Peyer's patch (tissue), 4 donors: ENCODE results near the gene SACM1L. TPM values are rescaled to one million over a fixed set of nuclear protein-coding genes. Genes with fewer than 3 reads are reported as not detected.
"Not testable (repeated sequence)": the region's sequence is repeated elsewhere in the genome, so short reads cannot be mapped to it uniquely, and the experiment has no call there.

Source experiments
- DNase-seq, 3 donors: peaks; one replicate each; pipeline ENCODE4 v3.0.0-alpha.2; 2017 to 2019
- H3K27ac ChIP-seq, 4 donors: fragments of 200-600 bp; sonication (generic); one replicate each; pipeline ENCODE4 v1.5.1; 2016 to 2019
- H3K27me3 ChIP-seq, 2 donors: fragments of 200-600 bp; sonication (generic); one replicate each; pipeline ENCODE4 v1.5.1; 2019
- H3K36me3 ChIP-seq, 3 donors: fragments of 200-600 bp; sonication (generic); one replicate each; pipeline ENCODE4 v1.5.1; 2016 to 2019
- H3K4me1 ChIP-seq, 4 donors: fragments of 200-600 bp; sonication (generic); one replicate each; pipeline ENCODE4 v1.5.1; 2016 to 2019
- H3K4me3 ChIP-seq, 4 donors: fragments of 200-600 bp; sonication (generic); 1 replicate in 3 of 4; 2 replicates in 1 of 4; pipeline ENCODE4 v1.5.1; 2016 to 2019; ENCODE audit warnings: mild to moderate bottlenecking in 1 of 4
- H3K9me3 ChIP-seq, 4 donors: fragments of 200-600 bp; sonication (generic); one replicate each; pipeline ENCODE4 v1.5.1; 2016 to 2019; ENCODE audit warnings: mild to moderate bottlenecking in 1 of 4
- CTCF ChIP-seq, 6 experiments: fragments of 450-650 bp in 4 of 6; fragments of 200-600 bp in 2 of 6; sonication (generic) in 1 of 6; IDR thresholded peaks; one replicate each; pipeline ENCODE4 v1.5.1; 2017 to 2019; ENCODE audit warnings: antibody characterized with exemption in 6 of 6, mild to moderate bottlenecking in 3 of 6, moderate library complexity in 1 of 6
- POLR2A ChIP-seq, 2 donors: fragments of 450-650 bp; IDR thresholded peaks; one replicate each; pipeline ENCODE4 v1.5.1; 2017; ENCODE audit warnings: antibody characterized with exemption in 2 of 2, mild to moderate bottlenecking in 2 of 2, moderate library complexity in 2 of 2
- total RNA-seq, 4 donors: library from RNA; depleted of rRNA; stranded (reverse); fragments of >200 nt; gene quantifications; one replicate each; pipeline ENCODE4 v1.1.0, GENCODE V29; 2016

Gene SACM1L
- total RNA-seq, 4 donors from 2014 or later: 42.0 to 79.2 (median 59.2) TPM

GRCh38 chr3:45682786-45683185 is 6.4 kb upstream of the SACM1L start:
- Histone ChIP-seq H3K4me1 (no peaks in the 10 kb centered on the region), H3K27ac (no peak overlapping the region)

GRCh38 chr3:45683417-45684326 is 5.5 kb upstream of the SACM1L start:
- peaks cover 0 to 6% (median 0%) of the 10 kb centered on the region in 4 donors for H3K4me1 ChIP-seq
- peaks cover 0 to 4% (median 0%) of the 10 kb centered on the region in 4 donors for H3K9me3 ChIP-seq
- peaks cover 0 to 2% (median 0%) of the 10 kb centered on the region in 3 donors for H3K36me3 ChIP-seq
- H3K27me3 ChIP-seq: no peaks in the 10 kb centered on the region
- no peak for DNase-seq
- H3K27ac ChIP-seq: no peak overlapping the region
- no peak overlapping the region for H3K4me3 ChIP-seq
- no peak for TF ChIP-seq CTCF (IDR thresholded peaks at IDR 0.05)
- TF ChIP-seq POLR2A (IDR thresholded peaks at IDR 0.05): no peak

More at GRCh38 chr3:45682786-45683185, 6.4 kb upstream of the SACM1L start:
- no peak for DNase-seq
- peaks cover 0 to 11% (median 0%) of the 10 kb centered on the region in 3 donors for H3K36me3 ChIP-seq
- H3K9me3 ChIP-seq: peaks cover 0 to 4% (median 0%) of the 10 kb centered on the region in 4 donors
- no peak overlapping the region for H3K4me3 ChIP-seq
- H3K27me3 ChIP-seq: no peaks in the 10 kb centered on the region
- no peak for TF ChIP-seq CTCF (IDR thresholded peaks at IDR 0.05)
- no peak for TF ChIP-seq POLR2A (IDR thresholded peaks at IDR 0.05)

GRCh38 chr3:45684327-45684892 is 4.8 kb upstream of the SACM1L start:
- DNase-seq: no peak
- Histone ChIP-seq H3K27ac (no peak overlapping the region), H3K27me3 (no peaks in the 10 kb centered on the region), H3K4me1 (peaks cover 0 to 7% (median 0%) of the 10 kb centered on the region in 4 donors), H3K4me3 (no peak overlapping the region), H3K36me3 (no peaks in the 10 kb centered on the region), H3K9me3 (peaks cover 0 to 4% (median 0%) of the 10 kb centered on the region in 4 donors)
- no peak for TF ChIP-seq CTCF (IDR thresholded peaks at IDR 0.05)
- no peak for TF ChIP-seq POLR2A (IDR thresholded peaks at IDR 0.05)

- H3K4me3 ChIP-seq, H3K27ac ChIP-seq: not testable (repeated sequence)
Measured at GRCh38 chr3:45685722-45686121, 3.5 kb upstream of the SACM1L start.

GRCh38 chr3:45686850-45687249 is 2.3 kb upstream of the SACM1L start:
- Histone ChIP-seq H3K27ac (no peak overlapping the region), H3K4me3 (no peak overlapping the region), H3K9me3 (peaks cover 0 to 4% (median 0%) of the 10 kb centered on the region in 4 donors), H3K36me3 (peaks cover 0 to 4% (median 0%) of the 10 kb centered on the region in 3 donors), H3K4me1 (peaks cover 0 to 27% (median 10%) of the 10 kb centered on the region in 4 donors), H3K27me3 (no peaks in the 10 kb centered on the region)
- no peak for DNase-seq
- TF ChIP-seq POLR2A (IDR thresholded peaks at IDR 0.05): no peak
- no peak for TF ChIP-seq CTCF (IDR thresholded peaks at IDR 0.05)

More at GRCh38 chr3:45685722-45686121, 3.5 kb upstream of the SACM1L start:
- not testable (repeated sequence) for H3K9me3 ChIP-seq, DNase-seq, H3K36me3 ChIP-seq, H3K27me3 ChIP-seq
- peaks cover 0 to 16% (median 3%) of the 10 kb centered on the region in 4 donors for H3K4me1 ChIP-seq

- no peaks in the 10 kb centered on the region for H3K27me3 ChIP-seq
- H3K36me3 ChIP-seq: peaks cover 0 to 5% (median 0%) of the 10 kb centered on the region in 3 donors
- peaks cover 0 to 4% (median 0%) of the 10 kb centered on the region in 4 donors for H3K9me3 ChIP-seq
- no peak for DNase-seq
- H3K27ac ChIP-seq: peak overlapping the region in 1 of 4 donors; percentile 87
- TF ChIP-seq CTCF (IDR thresholded peaks at IDR 0.05) (no peak), POLR2A (IDR thresholded peaks at IDR 0.05) (no peak)
- H3K4me3 ChIP-seq: peak overlapping the region in 2 of 4 donors; percentile 84 to 93
- H3K4me1 ChIP-seq: peaks cover 0 to 34% (median 11%) of the 10 kb centered on the region in 4 donors
Measured at GRCh38 chr3:45687828-45688193, 1.4 kb upstream of the SACM1L start.
